Measurements from ENCODE around the gene NUBPL.

- TF ChIP-seq CTCF (IDR thresholded peaks at IDR 0.05) (no peak), POLR2A (IDR thresholded peaks at IDR 0.05) (no peak)
These were observed 185.1 kb downstream of the NUBPL start for GRCh38 chr14:31746326-31746725.

Measured in Peyer's patch (tissue), 4 donors.